NCI-H128 (cell line): Measurements from ENCODE around the gene MRPL34.
"Not testable (repeated sequence)": the region's sequence is repeated elsewhere in the genome, so short reads cannot be mapped to it uniquely, and the experiment has no call there.

Source experiments
- DNase-seq: peaks from one replicate; lab custom pipeline; 2025; ENCODE audit not compliant: unreplicated experiment; lab: John Stamatoyannopoulos, UW

The MRPL34 gene

DNA sequence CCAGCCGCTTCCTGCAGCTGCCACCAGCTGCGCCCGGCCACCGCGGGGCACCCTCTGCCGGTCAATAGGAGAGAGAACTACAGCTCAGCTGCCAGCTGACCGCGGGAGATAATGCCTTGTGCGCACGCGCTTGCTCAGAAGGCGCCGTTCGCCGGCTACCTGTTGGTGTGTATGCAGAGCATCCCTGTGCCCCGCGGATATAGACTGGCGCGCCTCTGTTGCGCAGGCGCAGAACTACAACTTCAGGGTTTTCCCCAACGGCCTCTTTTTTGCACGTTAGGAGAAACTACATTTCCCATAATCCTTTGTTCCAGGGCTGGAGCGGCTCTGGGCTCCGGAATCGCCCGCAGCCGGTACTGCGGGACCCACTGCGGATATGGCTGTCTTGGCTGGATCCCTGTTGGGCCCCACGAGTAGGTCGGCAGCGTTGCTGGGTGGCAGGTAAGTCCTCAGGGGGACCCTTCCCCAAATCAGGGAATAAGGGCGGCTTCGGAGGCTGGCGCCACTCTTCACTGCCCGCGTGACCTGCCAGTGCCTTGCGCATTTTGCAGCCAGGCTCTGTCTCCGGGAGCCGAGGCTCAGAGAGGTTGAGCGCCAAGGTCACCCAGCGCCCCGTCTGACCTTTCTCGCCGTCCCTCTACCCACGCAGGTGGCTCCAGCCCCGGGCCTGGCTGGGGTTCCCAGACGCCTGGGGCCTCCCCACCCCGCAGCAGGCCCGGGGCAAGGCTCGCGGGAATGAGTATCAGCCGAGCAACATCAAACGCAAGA lies at the start of gene MRPL34:
TSS of gene MRPL34 (plus strand) at position 356 of the 768 bp plus-strand sequence. CDS start at position 377, 21 bp downstream.
- DNase-seq: peak; percentile 96

DNA sequence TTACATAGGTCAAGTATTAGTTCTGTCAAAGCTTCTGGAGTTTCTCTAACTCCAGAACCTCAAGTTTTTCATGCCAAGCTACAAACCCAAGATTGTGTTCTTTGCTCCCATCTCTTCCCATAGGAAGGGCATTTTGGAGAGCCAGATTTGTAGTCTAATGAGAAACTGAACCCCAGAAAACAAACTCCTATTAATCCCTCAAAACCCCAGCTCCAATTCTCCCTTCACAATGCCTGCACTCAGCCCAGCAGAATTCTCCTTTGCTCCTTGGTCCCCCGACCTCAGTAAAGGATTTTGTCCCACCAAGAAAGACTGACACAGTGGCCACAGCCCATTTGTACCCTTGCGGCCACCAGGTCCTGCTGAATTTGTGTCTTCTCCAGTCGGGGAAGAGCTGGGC lies 49.5 kb upstream of the MRPL34 start:
- DNase-seq: no peak

DNA sequence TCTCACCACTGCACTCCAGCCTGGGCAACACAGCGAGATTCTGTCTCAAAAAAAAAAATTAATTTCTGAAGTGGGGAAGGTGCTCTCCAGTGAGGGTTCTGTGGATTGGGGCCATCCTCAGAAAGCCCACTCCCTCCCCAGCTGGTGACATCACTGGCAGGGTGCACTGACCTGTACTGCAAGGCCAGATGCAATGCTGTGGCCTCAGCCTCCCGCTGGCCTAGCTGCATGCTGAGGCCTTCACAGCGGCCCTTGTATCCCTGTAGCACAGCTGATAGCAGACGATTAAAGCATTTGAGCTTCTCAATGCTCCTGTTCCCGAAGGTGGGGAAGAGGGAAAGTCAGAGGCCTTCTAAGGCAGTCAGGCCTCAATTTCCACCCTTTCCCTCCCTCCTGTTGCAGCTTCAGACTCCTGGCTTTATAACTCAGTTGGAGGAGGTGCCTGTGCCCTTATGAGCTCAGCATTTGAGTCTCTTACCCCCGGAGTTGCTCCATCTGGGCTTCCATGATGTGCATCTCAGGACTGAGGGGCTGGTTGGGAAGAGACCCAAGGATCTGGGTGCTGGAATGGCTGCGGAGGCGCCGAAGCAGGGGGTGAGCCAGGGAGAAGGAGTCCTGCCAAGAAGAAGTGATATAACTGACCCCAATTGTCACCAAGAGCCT lies 46.4 kb upstream of the MRPL34 start:
- DNase-seq: no peak

DNA sequence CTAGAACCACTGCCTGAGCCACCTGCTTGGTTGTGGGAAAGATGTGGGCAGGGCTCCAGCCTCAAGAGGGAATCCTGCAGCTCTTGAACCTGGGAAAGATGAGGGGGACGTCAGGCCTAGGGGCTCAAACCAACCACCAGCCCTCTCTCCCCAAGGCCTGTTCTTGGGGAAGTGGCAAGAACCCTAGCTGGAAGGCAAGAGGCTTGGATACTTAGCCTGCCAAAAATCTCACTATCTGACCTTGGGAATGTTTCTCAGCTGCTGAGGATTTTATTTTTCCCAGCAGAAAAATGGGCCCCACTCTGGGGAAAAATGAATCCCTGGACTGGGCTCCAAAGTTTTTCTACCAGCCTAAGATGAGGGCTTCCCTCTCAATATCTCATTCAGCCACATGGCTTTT lies 45.7 kb upstream of the MRPL34 start:
- DNase-seq: no peak

DNA sequence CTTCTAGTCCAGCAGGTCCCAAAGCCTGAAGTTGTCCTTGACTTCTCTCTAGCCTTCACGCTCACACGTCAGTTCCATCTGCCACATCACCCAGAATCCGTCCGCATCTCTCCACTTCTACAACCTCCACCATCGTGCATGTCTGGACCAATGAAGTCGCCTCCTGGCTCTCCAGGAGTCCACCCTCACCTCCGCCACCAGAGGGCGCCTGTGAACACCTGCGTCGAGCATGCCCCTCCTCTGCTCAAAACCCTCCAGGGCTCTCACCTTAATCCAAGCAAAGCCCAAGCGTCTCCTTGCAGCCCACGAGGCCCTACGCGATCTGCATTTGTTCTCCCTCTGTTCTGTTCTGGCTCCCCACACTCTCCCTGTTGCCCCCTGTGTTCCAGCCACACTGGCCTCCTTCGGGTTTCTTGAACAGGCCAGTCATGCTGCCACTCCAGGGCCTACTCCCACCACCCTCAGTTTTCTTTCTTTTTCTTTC lies 44.8 kb upstream of the MRPL34 start:
- DNase-seq: no peak

DNA sequence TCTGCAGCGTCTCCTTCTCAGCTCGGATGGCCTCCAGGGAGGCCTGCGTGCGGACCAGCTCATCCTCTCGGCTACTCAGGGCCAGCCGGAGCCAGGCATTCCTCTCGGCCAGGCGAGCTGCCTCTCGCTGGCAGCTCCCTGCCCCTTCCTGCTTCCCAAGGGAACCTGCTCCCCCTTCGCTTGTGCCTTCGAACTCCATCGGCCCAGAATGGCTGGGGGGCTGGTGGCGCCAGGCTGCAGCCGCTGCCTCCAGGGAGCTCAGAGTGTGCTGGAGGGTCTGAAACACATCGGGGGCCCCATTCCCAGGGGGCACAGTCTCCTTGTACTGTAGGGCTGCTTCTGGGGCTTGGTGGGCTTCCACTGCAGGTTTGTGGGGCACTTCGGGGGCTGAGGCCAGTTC lies 43.1 kb upstream of the MRPL34 start:
- DNase-seq: no peak

DNA sequence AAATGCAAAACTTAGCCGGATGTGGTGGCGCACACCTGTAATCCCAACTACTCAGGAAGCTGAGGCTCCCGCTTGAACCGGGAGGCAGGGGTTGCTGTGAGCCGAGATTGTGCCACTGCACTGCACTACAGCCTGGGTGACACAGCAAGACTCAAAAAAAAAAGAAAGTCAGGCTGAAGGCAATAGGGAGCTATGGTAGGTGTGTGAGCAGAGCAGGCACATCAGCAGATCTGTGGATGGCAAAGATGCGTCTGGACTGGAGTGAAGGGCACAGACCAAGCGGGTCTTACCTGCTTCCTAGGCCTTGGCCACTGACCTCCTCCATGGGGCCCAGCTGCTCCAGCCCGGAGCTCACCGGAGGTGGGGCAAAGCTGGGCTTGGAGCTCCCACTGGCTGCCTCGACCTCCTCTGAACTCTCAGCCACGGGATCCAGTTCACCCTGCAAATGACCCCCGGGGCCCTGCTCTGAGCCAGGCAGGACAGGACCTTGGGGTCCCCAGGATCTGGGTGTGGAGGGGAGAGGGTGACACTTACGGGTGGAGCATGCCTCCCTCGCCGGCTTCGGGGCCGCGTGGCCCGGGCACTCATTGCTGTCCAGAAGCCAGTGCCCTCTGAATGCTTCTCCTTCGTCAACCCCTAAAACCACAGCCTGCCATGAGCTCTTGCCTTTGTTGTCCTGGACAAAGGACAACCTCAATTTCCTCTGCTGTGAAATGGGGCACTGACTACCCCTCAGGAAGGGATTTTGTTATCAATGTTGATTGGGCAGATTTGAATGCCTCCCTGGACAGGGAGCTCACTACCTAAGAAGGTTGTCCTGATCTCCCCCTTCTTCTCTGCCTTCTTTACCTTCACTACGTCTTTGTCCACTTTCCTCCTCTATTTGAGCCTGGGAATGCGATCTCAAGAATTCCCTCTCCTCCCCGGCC lies 41.7 kb upstream of the MRPL34 start:
- no peak for DNase-seq

DNA sequence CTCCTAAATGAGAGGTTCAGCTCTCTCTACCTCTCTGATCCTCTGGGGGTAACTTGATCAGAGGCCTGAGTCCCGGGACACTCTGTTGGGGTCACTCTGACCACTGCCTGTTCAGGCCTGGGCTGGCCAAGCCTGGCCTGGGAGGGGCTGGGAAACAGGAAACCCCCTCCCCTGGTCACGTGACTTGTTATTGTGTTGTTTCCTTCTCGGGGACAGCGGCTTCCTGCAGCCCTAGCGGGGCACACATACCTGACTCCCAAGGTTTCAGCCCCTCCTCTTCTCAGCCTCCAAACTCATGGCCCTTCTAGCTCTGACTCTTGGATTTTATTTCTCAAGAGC lies 41.1 kb upstream of the MRPL34 start, which contains the start of gene USHBP1:
TSS of gene USHBP1 (minus strand) at position 105 of the 339 bp plus-strand sequence. CDS start 446 bp downstream, outside the sequence.
- no peak for DNase-seq

DNA sequence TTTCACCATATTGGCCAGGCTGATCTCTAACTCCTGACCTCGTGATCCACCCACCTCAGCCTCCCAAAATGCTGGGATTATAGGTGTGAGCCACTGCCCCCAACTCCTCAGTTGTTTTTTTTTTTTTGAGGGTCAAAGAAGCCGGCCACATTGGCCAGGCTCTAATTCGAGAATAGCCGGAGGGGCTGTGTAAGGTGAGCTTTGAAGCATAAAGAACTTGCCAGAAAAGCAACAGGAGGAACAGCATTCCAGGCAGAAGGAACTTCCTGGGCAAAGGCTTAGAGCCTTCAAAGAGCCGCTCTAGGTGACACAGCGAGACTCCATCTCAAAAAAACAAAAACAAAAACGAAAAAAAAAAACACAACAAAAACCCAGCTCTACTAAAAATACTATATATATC lies 39.6 kb upstream of the MRPL34 start:
- DNase-seq: no peak

DNA sequence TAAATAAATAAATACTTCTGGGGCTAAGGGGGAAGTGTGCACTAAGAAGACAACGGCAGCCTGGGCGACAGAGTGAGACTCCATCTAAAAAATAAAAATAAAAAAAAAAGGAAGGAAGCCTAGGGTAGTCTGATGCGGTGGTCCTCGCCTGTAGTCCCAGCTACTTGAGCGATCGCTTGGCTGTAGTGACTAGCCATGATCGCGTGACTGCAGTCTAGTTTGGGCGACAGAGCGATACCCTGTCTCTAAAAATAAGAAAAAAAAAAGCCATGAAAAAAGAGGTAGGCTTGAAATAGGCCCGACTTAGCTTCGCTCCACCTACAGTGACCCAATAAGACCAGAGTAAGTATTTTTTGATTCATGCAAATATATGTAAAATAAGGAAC lies 39.1 kb upstream of the MRPL34 start:
- DNase-seq: no peak

DNA sequence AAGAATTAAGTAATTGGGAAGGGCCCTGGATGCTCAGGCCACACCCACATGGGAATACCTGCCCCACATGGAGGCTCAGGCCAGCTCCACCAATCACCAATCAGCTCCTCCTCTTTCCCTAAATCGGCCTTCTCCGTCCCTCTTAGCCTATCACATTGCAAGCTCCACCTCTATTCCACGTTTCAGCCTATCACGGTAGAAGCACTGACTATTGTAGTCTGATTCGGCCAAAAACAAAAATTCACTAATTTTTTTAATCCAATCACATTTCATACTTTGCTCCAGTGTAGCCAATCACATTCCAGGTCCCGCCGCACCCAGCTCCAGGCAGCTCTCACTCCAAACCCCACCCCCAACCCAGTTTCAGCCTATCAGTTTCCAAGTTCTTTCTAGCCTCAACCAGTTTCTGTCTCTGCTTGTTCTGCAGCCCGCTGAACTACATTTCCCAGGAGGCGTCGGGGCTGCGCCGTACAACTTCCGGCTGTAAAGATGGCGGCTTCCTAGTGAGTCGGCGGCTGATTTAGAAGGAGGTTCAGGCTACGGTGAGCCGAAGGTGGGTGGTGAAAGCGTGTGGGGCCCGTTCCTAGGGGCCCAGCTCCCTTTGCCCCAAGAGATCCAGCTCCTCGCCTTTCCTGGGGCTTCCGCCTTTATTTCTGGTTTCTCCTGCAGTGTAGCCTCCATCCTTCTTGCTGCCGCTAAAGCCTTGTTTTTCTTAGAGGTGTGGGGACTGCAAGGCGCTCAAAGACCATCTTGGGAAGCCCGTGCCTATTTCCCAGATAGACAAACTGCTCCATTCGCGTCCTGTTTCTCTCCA lies 38.5 kb upstream of the MRPL34 start, which contains the start of gene BABAM1:
TSS of gene BABAM1 (plus strand) at position 469 of the 814 bp plus-strand sequence. CDS start 1,364 bp downstream, outside the sequence.
- DNase-seq: peak; percentile 79

DNA sequence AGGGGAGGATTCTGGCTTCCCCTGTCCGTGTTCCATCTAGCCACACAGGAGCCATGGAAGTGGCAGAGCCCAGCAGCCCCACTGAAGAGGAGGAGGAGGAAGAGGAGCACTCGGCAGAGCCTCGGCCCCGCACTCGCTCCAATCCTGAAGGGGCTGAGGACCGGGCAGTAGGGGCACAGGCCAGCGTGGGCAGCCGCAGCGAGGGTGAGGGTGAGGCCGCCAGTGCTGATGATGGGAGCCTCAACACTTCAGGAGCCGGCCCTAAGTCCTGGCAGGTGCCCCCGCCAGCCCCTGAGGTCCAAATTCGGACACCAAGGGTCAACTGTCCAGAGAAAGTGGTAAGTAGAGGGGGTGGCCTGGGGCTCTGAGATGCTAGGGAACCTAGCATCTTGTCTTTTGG lies 36.9 kb upstream of the MRPL34 start:
- no peak for DNase-seq

DNA sequence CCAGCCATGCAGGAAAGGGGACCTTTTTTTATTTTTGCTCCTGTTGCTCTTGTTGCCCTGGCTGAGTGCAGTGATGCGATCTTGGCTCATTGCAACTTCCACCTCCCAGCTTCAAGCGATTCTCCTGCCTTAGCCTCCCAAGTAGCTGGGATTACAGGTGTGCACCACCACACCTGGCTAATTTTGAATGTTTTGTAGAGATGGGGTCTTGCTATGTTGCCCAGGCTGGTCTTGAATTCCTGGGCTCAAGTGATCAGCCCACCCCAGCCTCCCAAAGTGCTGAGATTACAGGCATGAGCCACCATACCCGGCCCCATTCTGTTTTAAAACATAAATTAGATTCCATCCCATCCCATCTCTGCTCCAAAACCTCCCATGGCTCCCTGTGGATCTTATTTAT lies 30.8 kb upstream of the MRPL34 start:
- DNase-seq: not testable (repeated sequence)

DNA sequence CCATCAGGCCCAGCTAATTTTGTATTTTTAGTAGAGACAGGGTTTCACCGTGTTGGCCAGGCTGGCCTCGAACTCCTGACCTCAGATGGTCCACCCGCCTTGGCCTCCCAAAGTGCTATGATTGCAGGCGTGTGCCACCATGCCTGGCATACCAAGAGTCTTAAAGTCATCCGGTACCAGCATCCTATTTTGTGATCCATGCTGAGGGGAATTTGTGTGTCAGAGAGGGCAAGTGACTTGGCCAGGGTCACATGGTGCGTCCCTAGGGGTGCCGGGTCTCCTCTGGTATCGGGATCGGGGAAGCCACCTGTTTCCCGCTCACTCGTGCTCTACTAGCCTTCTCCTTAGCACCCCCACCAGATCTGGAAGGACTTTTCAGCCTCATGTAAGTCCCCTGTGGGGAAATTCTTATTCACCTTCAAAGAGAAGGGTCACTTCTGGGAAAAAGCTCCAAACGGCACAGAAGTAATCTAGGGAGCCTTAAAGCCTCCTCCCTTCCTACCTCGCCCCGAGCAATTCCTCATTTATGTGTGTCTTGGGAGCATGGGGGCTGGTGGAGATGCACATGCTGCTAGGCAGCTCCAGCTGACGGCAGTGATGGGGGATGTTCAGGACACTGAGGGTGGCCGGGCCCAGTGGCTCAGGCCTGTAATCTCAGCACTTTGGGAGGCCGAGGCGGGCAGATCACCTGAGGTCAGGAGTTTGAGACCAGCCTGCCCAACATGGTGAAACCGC lies 30.1 kb upstream of the MRPL34 start:
- DNase-seq: no peak

DNA sequence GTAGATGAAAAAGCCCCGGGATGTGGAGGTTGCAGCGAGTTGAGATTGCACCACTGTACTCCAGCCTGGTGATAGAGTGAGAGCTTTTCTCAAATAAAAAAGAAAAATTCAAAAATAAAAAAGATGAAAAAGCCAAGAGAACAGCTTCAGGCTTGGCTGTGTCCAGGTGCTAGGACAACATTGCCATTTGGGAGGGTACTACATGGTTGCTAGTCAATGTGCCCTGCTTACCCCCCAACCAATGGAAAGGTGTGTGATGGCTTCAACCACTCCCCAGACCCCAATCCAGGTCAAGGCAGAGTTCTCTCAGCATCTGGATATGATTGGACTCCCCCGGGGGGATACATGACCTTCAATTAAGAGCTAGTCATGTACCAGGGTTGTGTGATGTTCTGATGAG lies 26.2 kb upstream of the MRPL34 start:
- no peak for DNase-seq

DNA sequence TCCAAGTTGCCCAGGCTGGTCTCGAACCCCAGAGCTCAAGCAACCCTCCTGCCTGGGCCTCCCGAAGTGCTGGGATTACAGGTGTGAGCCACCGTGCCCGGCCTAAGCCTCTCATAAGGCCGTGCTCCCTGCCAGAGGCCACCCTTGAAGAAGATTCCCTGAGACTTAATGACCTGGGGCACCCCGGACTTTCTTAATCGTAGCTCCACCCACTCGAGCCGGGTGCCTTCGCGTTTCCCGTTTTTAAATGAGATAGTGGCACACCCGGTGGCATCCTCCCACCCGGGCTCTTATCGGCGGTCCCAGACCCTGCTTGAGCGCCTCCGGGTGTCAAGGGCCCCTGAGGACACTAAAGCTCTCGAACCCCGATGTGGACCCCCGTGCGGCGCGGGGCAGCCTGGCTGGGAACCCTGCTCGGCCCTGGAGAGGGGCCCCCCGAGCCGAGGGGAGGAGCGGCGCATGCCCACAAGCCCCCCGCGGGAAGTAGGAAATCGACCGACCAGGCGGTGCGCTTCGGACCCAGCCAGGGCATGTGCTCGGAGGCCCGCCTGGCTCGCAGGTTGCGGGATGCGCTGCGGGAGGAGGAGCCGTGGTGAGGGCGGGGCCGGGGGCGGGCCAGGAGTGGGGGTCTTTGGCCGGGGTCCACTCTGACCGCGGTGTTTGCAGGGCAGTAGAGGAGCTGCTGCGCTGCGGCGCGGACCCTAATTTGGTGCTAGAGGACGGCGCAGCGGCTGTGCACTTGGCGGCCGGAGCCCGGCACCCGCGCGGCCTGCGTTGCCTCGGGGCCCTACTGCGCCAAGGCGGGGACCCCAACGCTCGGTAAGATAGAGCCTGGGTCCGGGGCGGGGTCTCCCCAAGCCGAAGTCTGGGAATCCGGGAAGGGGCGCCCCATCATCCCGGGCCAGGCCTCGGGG lies 24.0 kb upstream of the MRPL34 start, which contains the start of gene ANKLE1:
TSS of gene ANKLE1 (plus strand) at position 511 of the 914 bp plus-strand sequence. CDS start at position 531, 20 bp downstream.
- DNase-seq: no peak

DNA sequence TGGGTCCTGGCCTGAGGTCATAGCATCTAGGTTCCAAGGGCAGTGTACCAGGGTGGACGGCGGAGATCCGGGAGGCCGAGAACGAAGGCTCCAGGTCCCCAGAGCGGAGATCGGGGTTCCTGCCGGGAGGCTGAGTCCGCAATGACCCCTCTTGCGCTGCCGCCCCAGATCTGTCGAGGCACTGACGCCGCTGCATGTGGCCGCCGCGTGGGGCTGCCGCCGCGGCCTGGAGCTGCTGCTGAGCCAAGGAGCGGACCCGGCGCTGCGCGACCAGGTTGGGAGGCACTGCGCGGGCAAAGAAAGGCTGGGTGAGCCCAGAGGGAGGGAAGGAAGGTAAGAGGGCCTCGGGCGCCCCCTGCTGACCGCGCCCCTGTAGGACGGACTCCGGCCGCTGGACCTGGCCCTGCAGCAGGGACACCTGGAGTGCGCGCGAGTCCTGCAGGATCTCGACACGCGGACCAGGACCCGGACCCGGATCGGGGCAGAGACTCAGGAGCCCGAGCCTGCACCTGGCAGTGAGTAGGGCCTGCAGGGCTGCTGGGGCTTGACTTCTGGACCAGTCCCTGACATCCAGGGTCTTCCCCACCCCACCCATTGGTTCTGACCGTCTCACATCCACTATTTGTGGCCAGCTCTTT lies 23.1 kb upstream of the MRPL34 start:
- peak; percentile 56 for DNase-seq

DNA sequence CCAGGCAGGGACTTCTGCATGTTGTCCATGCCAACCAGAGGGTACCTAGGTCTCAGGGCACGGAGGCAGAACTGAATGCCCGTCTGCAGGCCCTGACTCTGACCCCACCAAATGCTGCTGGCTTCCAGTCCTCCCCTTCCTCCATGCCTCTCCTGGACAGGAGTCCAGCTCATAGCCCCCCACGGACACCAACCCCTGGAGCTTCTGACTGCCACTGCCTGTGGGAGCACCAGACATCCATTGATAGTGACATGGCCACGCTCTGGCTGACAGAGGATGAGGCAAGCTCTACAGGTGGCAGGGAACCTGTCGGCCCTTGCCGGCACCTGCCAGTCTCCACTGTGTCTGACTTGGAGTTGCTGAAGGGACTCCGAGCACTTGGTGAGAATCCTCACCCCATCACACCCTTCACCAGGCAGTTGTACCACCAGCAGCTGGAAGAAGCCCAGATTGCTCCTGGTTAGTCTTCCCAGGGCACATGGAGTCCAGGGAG lies 22.1 kb upstream of the MRPL34 start:
- no peak for DNase-seq
